GM12874 (cell line): ENCODE data around the gene PDCD5.

ENCODE experiments used
- CTCF ChIP-seq: IDR thresholded peaks from 2 replicates; pipeline ENCODE4 v1.5.1; 2011; ENCODE audit warnings: low read depth, mild to moderate bottlenecking, control low read depth, low read length, moderate library complexity; ENCODE audit not compliant: insufficient read depth

Gene PDCD5

GRCh38 chr19:32544917-32545316 is 36.1 kb upstream of the PDCD5 start:
- TF ChIP-seq CTCF: no peak

- TF ChIP-seq CTCF: no peak
Observed at GRCh38 chr19:32550666-32551065, 30.3 kb upstream of the PDCD5 start.

GRCh38 chr19:32555786-32556185 is 25.2 kb upstream of the PDCD5 start:
- TF ChIP-seq CTCF: no peak

GRCh38 chr19:32558607-32559228 is 22.3 kb upstream of the PDCD5 start:
- no peak for TF ChIP-seq CTCF

GRCh38 chr19:32563761-32564160 is 17.2 kb upstream of the PDCD5 start:
- TF ChIP-seq CTCF: no peak

- TF ChIP-seq CTCF: no peak
Observed at GRCh38 chr19:32566246-32566830, 14.7 kb upstream of the PDCD5 start.

GRCh38 chr19:32567486-32567885 is 13.5 kb upstream of the PDCD5 start:
- no peak for TF ChIP-seq CTCF
